HG02885 (cell line): ENCODE data around the gene CEACAM5.
"Not testable (repeated sequence)": the region's sequence is repeated elsewhere in the genome, so short reads cannot be mapped to it uniquely, and the experiment has no call there.

Experiments
- ATAC-seq: cut with Tn5 transposase; IDR thresholded peaks from one replicate; pipeline ENCODE4 v1.9.1; 2021; ENCODE audit warnings: mild to moderate bottlenecking; ENCODE audit not compliant: unreplicated experiment, poor library complexity

CEACAM5 gene

GRCh38 chr19:41699968-41700323 is 8.5 kb upstream of the CEACAM5 start:
- ATAC-seq, result no peak

GRCh38 chr19:41700381-41701195 is 7.8 kb upstream of the CEACAM5 start:
- no peak for ATAC-seq

GRCh38 chr19:41701401-41702075 is 6.9 kb upstream of the CEACAM5 start:
- no peak for ATAC-seq

GRCh38 chr19:41702171-41702651 is 6.2 kb upstream of the CEACAM5 start:
- ATAC-seq, result no peak

- ATAC-seq, result no peak
These were observed 4.7 kb upstream of the CEACAM5 start for GRCh38 chr19:41703602-41704293.

- ATAC-seq, result no peak
These were observed 2.8 kb upstream of the CEACAM5 start for GRCh38 chr19:41705393-41706174.

- no peak for ATAC-seq
These were observed 1.5 kb upstream of the CEACAM5 start for GRCh38 chr19:41706741-41707501.

GRCh38 chr19:41707502-41707812 is 969 bp upstream of the CEACAM5 start:
- no peak for ATAC-seq

GRCh38 chr19:41707871-41708371 is 505 bp upstream of the CEACAM5 start:
- no peak for ATAC-seq

- ATAC-seq, result not testable (repeated sequence)
These were observed 1.1 kb downstream of the CEACAM5 start for GRCh38 chr19:41709516-41709915.

- no peak for ATAC-seq
These were observed 1.7 kb downstream of the CEACAM5 start for GRCh38 chr19:41709951-41710645.

- no peak for ATAC-seq
These were observed 3.2 kb downstream of the CEACAM5 start for GRCh38 chr19:41711376-41712261.

GRCh38 chr19:41714598-41714997 is 6.2 kb downstream of the CEACAM5 start:
- no peak for ATAC-seq

- no peak for ATAC-seq
These were observed 10.3 kb downstream of the CEACAM5 start for GRCh38 chr19:41718761-41719160.

- ATAC-seq, result no peak
These were observed 11.7 kb downstream of the CEACAM5 start for GRCh38 chr19:41720103-41720502.

- ATAC-seq, result no peak
These were observed 18.1 kb downstream of the CEACAM5 start for GRCh38 chr19:41726493-41726892.

- ATAC-seq, result no peak
These were observed 25.7 kb downstream of the CEACAM5 start for GRCh38 chr19:41734156-41734555.

- no peak for ATAC-seq
These were observed 26.2 kb downstream of the CEACAM5 start for GRCh38 chr19:41734585-41734984.
